ENCODE results near the gene GABBR2.

The GABBR2 gene

GRCh38 chr9:98385751-98386150, 323.0 kb downstream of the GABBR2 start:
- no peak for DNase-seq

DNA sequence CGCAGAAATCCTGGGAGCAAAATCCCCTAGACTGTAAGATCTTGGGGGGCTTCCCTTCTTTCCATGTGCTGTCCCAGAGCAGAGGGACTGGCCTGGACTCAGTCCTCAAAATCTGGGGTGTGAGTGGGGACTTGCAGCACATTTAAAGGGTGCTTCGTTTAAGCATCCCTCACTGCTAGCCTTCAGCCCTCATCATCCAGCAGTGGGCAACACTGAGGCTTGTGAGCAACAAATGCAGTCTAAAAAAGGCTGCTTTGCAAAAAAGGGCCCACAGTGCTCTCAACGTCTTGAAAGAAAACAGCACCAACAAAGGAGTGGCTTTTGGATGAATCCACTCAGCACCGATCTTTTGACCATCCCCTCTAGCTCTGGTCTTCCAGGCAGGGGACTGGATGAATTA, 325.0 kb downstream of the GABBR2 start:
- DNase-seq: no peak

DNA sequence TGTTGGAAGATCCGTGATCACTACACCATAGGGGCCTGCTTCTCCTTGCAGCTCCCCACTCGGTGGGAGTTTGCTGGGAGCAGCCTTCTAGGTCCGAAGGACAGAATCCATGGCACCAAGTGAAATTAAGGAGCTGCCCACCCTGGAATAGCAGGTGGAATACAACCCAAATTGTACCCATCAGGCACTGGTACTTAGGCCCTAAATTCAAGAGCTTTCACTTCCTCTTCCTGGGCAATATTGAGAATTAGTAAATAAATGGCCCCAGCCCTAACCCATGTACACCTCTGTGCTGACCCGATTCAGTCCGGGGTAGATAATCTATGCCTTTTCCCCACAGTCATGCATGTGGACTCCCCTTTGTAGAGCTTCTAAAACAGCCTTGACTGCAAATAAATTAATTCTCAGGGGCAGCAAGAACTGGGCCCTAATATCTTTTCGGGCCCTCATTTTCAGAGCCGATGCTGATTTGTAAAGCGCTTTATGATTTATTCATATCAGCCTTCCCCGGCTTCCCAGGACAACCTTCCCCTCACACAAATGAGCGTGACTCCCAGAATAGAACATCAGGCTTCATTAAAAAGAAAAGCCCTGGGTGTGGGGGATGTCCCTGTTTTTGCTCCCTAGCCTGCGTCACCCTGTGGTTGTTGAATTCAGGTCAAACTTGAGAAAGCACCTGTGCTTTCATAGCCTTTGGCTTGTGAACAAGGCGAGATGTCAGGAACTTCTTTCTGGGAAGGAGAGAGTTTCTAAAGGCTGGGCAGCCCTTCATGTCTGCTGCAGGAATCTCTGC, 327.2 kb downstream of the GABBR2 start:
- no peak for DNase-seq

DNA sequence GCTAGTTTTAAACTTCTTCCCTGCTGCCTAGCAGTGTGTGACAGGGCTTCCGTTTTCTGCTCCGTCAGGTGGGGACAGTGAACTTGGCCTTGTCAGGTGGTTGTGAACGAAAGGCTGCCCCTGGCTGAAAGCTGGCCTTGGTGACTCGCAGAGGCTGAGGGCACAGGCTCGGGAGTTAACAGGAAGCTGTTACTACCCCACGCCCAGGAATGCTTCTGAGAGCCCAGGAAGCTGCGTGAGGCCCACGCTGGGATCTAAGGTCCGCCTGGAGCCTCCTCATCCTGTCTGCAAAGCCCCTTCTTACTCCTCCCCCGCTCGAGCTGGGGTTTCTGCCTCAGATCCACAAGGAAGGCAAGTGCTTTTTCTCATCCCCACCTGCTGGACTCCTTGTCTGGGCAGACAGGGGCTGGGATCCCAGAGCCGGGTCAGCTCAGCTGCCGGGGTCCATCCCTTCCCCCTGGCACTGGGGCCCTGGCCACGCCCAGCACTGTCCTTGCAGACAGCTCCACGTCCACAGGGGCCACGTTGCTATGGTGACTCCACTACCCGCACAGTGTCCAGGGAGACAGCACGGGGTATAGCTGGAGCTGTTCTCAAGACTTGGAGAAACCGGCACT, 328.6 kb downstream of the GABBR2 start:
- DNase-seq: no peak

DNA sequence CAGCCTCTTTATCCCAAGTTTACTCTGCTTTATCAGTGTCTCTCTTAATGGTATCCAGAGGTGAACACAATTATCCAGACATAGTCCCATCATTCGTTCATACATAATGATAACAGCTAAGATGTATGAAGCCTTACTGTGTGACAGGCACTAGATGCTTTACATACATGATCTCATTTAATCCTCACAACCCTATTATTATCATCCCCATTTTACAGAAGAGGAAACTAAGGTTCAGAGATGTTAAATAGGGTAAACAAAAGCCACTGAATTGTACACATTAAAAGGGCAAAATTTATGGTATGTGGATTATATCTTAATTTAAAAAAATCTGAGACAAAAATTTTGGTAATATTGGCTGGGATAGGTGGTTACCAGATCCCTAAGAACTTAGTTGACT, 329.2 kb downstream of the GABBR2 start:
- no peak for DNase-seq

DNA sequence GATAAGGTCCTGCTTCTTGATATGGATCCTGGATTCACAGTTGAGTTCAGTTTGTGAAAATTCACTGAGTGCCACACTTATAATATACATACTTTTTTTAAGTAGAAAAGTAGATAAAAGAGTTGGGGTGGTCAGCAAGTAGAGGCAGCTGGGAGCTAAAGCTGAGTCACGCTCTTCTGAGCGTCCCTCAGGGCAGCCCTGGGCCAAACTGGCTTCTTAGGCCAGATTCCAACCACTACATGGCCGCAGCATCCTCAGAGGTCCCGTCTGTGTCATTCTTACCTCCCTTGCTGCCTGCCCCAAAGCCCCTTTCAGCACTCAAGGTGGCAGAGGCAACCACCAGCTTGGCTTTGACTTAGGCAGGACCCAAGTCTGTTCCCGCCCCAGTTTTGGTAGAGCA, 329.9 kb downstream of the GABBR2 start:
- DNase-seq: no peak

GRCh38 chr9:98378206-98378780, 330.4 kb downstream of the GABBR2 start:
- DNase-seq: no peak

DNA sequence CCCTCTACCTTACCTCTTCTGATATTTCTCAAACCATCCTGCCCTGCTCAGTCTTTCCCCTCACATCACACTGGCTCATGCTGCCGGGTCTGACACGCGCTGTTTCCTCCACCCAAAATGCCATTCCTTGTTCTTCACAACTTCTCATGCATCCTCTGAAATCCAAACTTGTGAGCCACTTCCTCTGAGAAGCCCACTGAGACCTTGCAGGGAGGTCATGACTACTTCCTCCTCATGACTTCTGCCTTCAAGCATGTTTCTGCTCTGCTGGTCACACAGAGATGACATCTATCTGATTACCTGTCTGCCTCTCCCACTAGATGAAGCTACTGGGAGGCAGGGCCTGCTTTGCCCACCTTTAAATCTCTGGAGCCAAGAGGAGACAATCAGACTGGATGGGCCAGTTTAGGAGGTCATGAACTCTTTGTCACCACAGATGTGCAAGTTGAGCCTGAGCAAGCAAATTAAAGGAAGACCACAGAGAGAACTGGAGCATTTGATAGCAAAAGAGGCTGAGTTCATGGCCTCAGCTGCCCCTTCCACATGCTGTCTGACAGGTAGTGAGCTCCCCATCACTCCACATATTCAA, 333.5 kb downstream of the GABBR2 start:
- no peak for DNase-seq

GRCh38 chr9:98374385-98375051, 334.2 kb downstream of the GABBR2 start:
- DNase-seq: no peak

GRCh38 chr9:98373609-98374008, 335.1 kb downstream of the GABBR2 start:
- DNase-seq: no peak

DNA sequence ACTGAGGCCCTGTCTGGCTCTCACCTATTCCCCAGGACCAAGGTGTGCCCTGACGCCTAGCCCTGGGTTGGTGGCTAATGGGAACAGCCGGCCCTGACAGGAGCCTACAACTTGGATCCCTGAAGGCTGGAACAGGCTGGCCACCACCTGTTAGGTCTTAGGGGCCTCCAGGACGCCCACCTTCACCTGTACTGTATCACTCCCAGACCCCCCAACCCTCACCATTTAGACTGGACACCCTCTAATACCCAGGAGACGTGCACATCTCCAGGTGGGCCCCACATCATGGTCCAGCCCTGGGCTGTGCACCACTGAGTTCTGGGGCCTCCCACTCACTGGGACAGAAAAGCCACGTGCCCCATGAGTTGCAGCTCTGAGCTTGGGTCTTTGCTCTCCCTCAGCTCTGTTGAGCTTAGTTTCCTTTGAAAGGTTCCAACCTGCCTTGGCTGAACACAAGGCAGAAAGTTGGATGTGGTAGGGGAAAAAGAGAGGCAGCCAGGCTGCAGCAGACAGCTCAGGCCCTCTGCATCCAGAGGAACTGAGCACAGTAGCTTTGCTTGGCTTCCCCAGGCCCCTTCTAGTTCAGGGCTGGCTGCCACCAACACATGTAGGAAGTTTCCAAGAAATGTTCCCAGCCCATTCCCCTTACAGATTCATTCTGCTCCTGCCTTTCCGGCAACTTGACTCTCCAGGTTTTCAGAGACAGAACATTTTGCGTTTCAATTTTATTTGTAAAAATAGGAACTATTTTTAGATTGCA, 336.5 kb downstream of the GABBR2 start:
- no peak for DNase-seq

GRCh38 chr9:98370976-98371315, 337.8 kb downstream of the GABBR2 start:
- no peak for DNase-seq

GRCh38 chr9:98370300-98370975, 338.3 kb downstream of the GABBR2 start:
- no peak for DNase-seq

- DNase-seq: no peak
These were observed 338.8 kb downstream of the GABBR2 start for GRCh38 chr9:98369896-98370295.

DNA sequence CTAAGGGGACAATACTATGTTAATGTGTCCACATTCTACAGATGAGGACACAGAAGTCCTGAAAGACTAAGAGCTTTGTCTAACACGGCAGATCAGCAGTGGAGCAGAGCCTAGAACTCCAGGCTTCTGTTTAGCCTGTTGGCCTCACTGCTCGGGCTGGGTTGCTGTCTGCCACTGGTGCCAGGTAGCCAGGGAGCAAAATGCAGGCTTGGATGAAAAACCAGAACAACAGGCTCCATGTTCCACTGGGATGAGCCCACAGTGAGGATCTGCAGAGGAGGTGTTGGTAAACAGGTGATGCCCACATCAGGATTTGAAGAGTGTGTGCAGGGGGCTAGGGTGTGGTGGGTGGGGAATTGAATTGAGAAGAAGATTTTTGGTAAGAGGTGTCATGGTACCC, 339.3 kb downstream of the GABBR2 start:
- DNase-seq: no peak

GRCh38 chr9:98369066-98369425, 339.7 kb downstream of the GABBR2 start:
- DNase-seq: no peak

GRCh38 chr9:98368366-98369065, 340.2 kb downstream of the GABBR2 start:
- DNase-seq: no peak

DNA sequence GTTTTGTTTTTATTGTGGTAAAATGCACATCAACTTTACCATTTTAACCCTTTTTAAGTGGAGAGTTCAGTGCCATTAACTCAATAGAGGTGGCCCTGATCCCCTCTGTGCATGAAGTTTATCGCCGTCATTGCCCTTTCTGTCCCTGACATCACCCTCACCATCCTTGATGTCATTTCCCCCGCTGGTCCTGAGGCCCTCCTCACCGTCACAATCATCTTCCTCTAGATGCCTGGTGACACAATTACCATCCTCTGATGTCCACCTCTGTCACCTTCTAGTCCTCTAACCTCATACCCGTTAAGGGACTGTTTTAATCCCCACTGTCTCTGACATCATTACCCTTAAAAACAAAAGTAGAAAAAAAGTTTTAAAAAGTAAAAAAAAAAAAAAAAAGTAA, 340.8 kb downstream of the GABBR2 start:
- no peak for DNase-seq

DNA sequence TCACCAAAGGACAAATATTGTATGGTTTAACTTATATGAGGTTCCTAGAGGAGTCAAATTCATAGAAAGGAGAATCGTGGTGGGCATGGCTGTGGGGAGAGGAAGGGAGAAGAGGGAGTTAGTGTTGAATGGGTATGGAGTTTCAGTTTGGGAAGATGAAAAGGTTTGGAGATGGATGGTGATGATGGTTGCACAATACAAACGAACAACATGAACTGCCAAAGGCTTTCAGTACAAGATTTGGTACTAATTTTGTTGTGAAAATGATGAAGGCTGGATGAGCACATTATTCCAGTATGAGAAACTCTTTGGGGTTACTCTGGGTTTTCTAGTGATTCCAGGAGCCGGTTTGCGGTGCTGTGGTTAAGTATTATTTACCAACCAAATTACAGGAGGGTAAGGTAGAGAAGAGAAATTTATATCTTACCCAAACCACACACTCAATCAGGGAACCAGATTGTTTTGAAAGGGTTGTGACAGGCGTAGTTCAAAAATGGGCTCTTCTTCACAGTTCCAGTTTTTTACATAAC, 341.3 kb downstream of the GABBR2 start:
- no peak for DNase-seq

GRCh38 chr9:98365781-98366180, 343.0 kb downstream of the GABBR2 start:
- DNase-seq: no peak

- no peak for DNase-seq
These were observed 343.5 kb downstream of the GABBR2 start for GRCh38 chr9:98365227-98365669.

Measured in SIG-M5 (cell line).